Measurements from ENCODE around the gene TMEM184C. TPM values are rescaled to one million over a fixed set of nuclear protein-coding genes. Genes with fewer than 3 reads are reported as not detected.

Gene TMEM184C
- total RNA-seq, 1 donor = 38.2 TPM

- DNase-seq (ENCODE audit: low read depth) = peak; percentile 15
- peak overlapping the region; percentile 95 for H3K4me3 ChIP-seq (ENCODE audit: low read depth, low read length)
- no peak for TF ChIP-seq CTCF (IDR thresholded peaks at IDR 0.05; ENCODE audit: insufficient read depth, low read length)
Measured at GRCh38 chr4:147682755-147683154, 65.6 kb downstream of the TMEM184C start.

- TF ChIP-seq CTCF (IDR thresholded peaks at IDR 0.05; ENCODE audit: insufficient read depth, low read length) = no peak
- peak overlapping the region; percentile 95 for H3K4me3 ChIP-seq (ENCODE audit: low read depth, low read length)
- peak; percentile 56 for DNase-seq (ENCODE audit: low read depth)
Measured at GRCh38 chr4:147683188-147683591, 66.0 kb downstream of the TMEM184C start.

GRCh38 chr4:147683717-147684700, 66.8 kb downstream of the TMEM184C start, which contains the start of gene PRMT9:
Gene PRMT9, minus strand, starts transcription at chr4:147684163. Its CDS starts 176 bp downstream, at chr4:147683987.
- TF ChIP-seq CTCF (IDR thresholded peaks at IDR 0.05; ENCODE audit: insufficient read depth, low read length) = no peak
- H3K4me3 ChIP-seq (ENCODE audit: low read depth, low read length) = peak within 1 kb of the TSS; percentile 95
- peak; percentile 94 for DNase-seq (ENCODE audit: low read depth)

GRCh38 chr4:147689067-147689466, 71.9 kb downstream of the TMEM184C start:
- DNase-seq (ENCODE audit: low read depth) = no peak
- H3K4me3 ChIP-seq (ENCODE audit: low read depth, low read length) = no peak overlapping the region
- no peak for TF ChIP-seq CTCF (IDR thresholded peaks at IDR 0.05; ENCODE audit: insufficient read depth, low read length)

GRCh38 chr4:147691820-147692219, 74.6 kb downstream of the TMEM184C start:
- no peak for DNase-seq (ENCODE audit: low read depth)
- H3K4me3 ChIP-seq (ENCODE audit: low read depth, low read length) = no peak overlapping the region
- no peak for TF ChIP-seq CTCF (IDR thresholded peaks at IDR 0.05; ENCODE audit: insufficient read depth, low read length)

- TF ChIP-seq CTCF (IDR thresholded peaks at IDR 0.05; ENCODE audit: insufficient read depth, low read length) = no peak
- DNase-seq (ENCODE audit: low read depth) = no peak
Measured at GRCh38 chr4:147693218-147693617, 76.0 kb downstream of the TMEM184C start.

More at GRCh38 chr4:147693218-147693617, 76.0 kb downstream of the TMEM184C start:
- H3K4me3 ChIP-seq (ENCODE audit: low read depth, low read length) = no peak overlapping the region
